Neural cell (in vitro differentiated cells): ENCODE measurements around the gene PCCA. TPM values are rescaled to one million over a fixed set of nuclear protein-coding genes. Genes with fewer than 3 reads are reported as not detected.

Source experiments
- H2AFZ ChIP-seq: fragments of 200-600, 300-800 bp; sonication (generic), shearing (Covaris generic); 2 replicates; pipeline ENCODE4 v1.6.0; 2014; ENCODE audit warnings: low read depth, mild to moderate bottlenecking, antibody characterized with exemption, low read length, moderate library complexity
- H3F3A ChIP-seq: fragments of 200-600 bp; shearing (Covaris generic); 2 replicates; pipeline ENCODE4 v1.6.1; 2016; ENCODE audit warnings: mild to moderate bottlenecking, moderate library complexity, mixed read lengths, antibody characterized with exemption, low read length; ENCODE audit not compliant: insufficient read depth, poor library complexity, severe bottlenecking
- H3K27ac ChIP-seq: fragments of 200-600, 300-800 bp; sonication (generic), shearing (Covaris generic); 2 replicates; pipeline ENCODE4 v1.5.1; 2014; ENCODE audit warnings: mild to moderate bottlenecking, low read length, moderate library complexity
- H3K27me3 ChIP-seq: fragments of 300-800, 200-600 bp; sonication (generic), shearing (Covaris generic); 2 replicates; pipeline ENCODE4 v1.6.0; 2014; ENCODE audit warnings: mild to moderate bottlenecking, low read depth, low read length, moderate library complexity; ENCODE audit not compliant: insufficient read depth
- H3K36me3 ChIP-seq: fragments of 300-800, 200-600 bp; sonication (generic), shearing (Covaris generic); 2 replicates; pipeline ENCODE4 v1.5.1; 2014; ENCODE audit warnings: mild to moderate bottlenecking, antibody characterized with exemption, low read length, moderate library complexity; ENCODE audit not compliant: insufficient read depth
- H3K4me2 ChIP-seq: fragments of 300-800, 200-600 bp; sonication (generic), shearing (Covaris generic); 2 replicates; pipeline ENCODE4 v1.6.0; 2014; ENCODE audit warnings: mild to moderate bottlenecking, low read length
- H3K4me3 ChIP-seq: fragments of 300-800, 200-600 bp; sonication (generic), shearing (Covaris generic); 2 replicates; pipeline ENCODE4 v1.5.1; 2014; ENCODE audit warnings: mild to moderate bottlenecking, low read length, moderate library complexity
- H3K79me2 ChIP-seq: fragments of 200-600 bp; shearing (Covaris generic); replicated peaks from 2 replicates; pipeline ENCODE4 v1.6.0; 2014; ENCODE audit warnings: mild to moderate bottlenecking, low read length, moderate library complexity; ENCODE audit not compliant: insufficient read depth
- H3K9ac ChIP-seq: fragments of 300-800, 200-600 bp; sonication (generic), shearing (Covaris generic); 2 replicates; pipeline ENCODE4 v1.6.1; 2016; ENCODE audit warnings: mild to moderate bottlenecking, low read length, mixed read lengths
- H3K9me2 ChIP-seq: fragments of 200-600 bp; shearing (Covaris generic); 2 replicates; pipeline ENCODE4 v1.6.1; 2016; ENCODE audit warnings: mild to moderate bottlenecking, low read length, mixed read lengths; ENCODE audit not compliant: insufficient read depth
- H3K9me3 ChIP-seq: fragments of 200-600, 300-800 bp; sonication (generic), shearing (Covaris generic); 2 replicates; pipeline ENCODE4 v1.6.1; 2016; ENCODE audit warnings: mild to moderate bottlenecking, mixed run types, low read length, moderate library complexity, mixed read lengths
- H4K20me1 ChIP-seq: fragments of 200-600 bp; shearing (Covaris generic); 2 replicates; pipeline ENCODE4 v1.6.1; 2016; ENCODE audit warnings: mild to moderate bottlenecking, mixed run types; ENCODE audit not compliant: insufficient read depth
- CTCF ChIP-seq: fragments of 450-650 bp; IDR thresholded peaks from 2 replicates; pipeline ENCODE4 v1.5.1; 2014; ENCODE audit warnings: antibody characterized with exemption, mild to moderate bottlenecking, moderate library complexity; ENCODE audit not compliant: poor library complexity, severe bottlenecking
- EP300 ChIP-seq: fragments of 450-650 bp; conservative IDR thresholded peaks from 2 replicates; pipeline ENCODE4 v1.6.1; 2014; ENCODE audit warnings: antibody characterized with exemption, mild to moderate bottlenecking, moderate library complexity; ENCODE audit not compliant: poor library complexity, severe bottlenecking
- EZH2 ChIP-seq: fragments of 200-600, 300-800 bp; shearing (Covaris generic), sonication (generic); IDR thresholded peaks from 2 replicates; pipeline ENCODE4 v1.6.1; 2014; ENCODE audit warnings: antibody characterized with exemption, low read length, borderline replicate concordance, mild to moderate bottlenecking; ENCODE audit not compliant: insufficient read depth, poor library complexity, severe bottlenecking
- MXI1 ChIP-seq: fragments of 450-650 bp; conservative IDR thresholded peaks from 2 replicates; pipeline ENCODE4 v1.6.1; 2014; ENCODE audit warnings: antibody characterized with exemption, mild to moderate bottlenecking; ENCODE audit not compliant: poor library complexity, severe bottlenecking
- POLR2AphosphoS5 ChIP-seq: IDR thresholded peaks from 2 replicates; pipeline ENCODE4 v1.6.1; 2012
- RAD21 ChIP-seq: fragments of 450-650 bp; conservative IDR thresholded peaks from 2 replicates; pipeline ENCODE4 v1.6.1; 2014; ENCODE audit warnings: antibody characterized with exemption, mild to moderate bottlenecking, moderate library complexity
- SMC3 ChIP-seq: fragments of 450-650 bp; conservative IDR thresholded peaks from 2 replicates; pipeline ENCODE4 v1.6.1; 2014; ENCODE audit warnings: antibody characterized with exemption, mild to moderate bottlenecking, moderate library complexity; ENCODE audit not compliant: poor library complexity
- TAF1 ChIP-seq: IDR thresholded peaks from 2 replicates; pipeline ENCODE4 v1.6.1; 2012; ENCODE audit warnings: low read depth
- polyA plus RNA-seq: library from polyadenylated mRNA; depleted of rRNA; stranded (reverse); fragments of >200 nt; gene quantifications from 2 replicates; pipeline ENCODE4 v1.2.3, GENCODE V29; 2014
- TF ChIP-seq, protein P1 (sequence below): IDR thresholded peaks from 2 replicates; pipeline ENCODE4 v1.6.1; 2012; ENCODE audit warnings: borderline replicate concordance

The PCCA gene
- polyA plus RNA-seq, 1 donor from 2014 or later = 17.0 TPM

DNA sequence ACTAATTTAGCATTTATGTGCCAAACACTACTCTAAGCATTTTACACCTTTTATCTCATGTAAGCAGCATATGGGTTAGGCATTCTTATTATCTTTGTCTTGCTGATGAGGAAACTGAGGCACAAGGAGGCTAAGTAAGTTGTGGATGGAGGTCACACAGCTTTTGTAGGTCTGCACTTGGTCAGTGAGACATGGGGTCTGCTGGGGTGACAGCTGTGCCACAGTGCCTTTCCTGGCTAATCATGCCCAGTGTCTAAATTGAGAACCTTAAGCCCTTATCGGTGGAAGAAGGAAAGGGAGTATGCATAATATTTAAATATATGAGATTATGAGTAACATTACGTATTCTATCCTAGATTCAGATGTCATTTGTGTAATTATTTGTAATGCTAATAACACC, 273.5 kb downstream of the PCCA start:
- Histone ChIP-seq H2AFZ (no peak overlapping the region), H3K9ac (no peak overlapping the region), H3K79me2 (no peaks in the 10 kb centered on the region), H3K4me2 (no peak overlapping the region), H3K27ac (no peak overlapping the region), H3K36me3 (no peaks in the 10 kb centered on the region), H3K4me3 (no peak overlapping the region), H4K20me1 (no peaks in the 10 kb centered on the region), H3K27me3 (no peaks in the 10 kb centered on the region), H3F3A (no peaks in the 10 kb centered on the region), H3K9me3 (no peaks in the 10 kb centered on the region), H3K9me2 (no peaks in the 10 kb centered on the region)
- TF ChIP-seq SMC3 (no peak), TAF1 (no peak), CTCF (no peak), POLR2AphosphoS5 (no peak), RAD21 (no peak), MXI1 (no peak), EP300 (no peak), EZH2 (no peak)
- TF ChIP-seq, protein P1, sequence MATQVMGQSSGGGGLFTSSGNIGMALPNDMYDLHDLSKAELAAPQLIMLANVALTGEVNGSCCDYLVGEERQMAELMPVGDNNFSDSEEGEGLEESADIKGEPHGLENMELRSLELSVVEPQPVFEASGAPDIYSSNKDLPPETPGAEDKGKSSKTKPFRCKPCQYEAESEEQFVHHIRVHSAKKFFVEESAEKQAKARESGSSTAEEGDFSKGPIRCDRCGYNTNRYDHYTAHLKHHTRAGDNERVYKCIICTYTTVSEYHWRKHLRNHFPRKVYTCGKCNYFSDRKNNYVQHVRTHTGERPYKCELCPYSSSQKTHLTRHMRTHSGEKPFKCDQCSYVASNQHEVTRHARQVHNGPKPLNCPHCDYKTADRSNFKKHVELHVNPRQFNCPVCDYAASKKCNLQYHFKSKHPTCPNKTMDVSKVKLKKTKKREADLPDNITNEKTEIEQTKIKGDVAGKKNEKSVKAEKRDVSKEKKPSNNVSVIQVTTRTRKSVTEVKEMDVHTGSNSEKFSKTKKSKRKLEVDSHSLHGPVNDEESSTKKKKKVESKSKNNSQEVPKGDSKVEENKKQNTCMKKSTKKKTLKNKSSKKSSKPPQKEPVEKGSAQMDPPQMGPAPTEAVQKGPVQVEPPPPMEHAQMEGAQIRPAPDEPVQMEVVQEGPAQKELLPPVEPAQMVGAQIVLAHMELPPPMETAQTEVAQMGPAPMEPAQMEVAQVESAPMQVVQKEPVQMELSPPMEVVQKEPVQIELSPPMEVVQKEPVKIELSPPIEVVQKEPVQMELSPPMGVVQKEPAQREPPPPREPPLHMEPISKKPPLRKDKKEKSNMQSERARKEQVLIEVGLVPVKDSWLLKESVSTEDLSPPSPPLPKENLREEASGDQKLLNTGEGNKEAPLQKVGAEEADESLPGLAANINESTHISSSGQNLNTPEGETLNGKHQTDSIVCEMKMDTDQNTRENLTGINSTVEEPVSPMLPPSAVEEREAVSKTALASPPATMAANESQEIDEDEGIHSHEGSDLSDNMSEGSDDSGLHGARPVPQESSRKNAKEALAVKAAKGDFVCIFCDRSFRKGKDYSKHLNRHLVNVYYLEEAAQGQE = no peak

- H2AFZ ChIP-seq = no peak overlapping the region
- H3K9me3 ChIP-seq = no peaks in the 10 kb centered on the region
- no peaks in the 10 kb centered on the region for H3F3A ChIP-seq
- H3K4me3 ChIP-seq = no peak overlapping the region
- H3K79me2 ChIP-seq = no peaks in the 10 kb centered on the region
- no peak overlapping the region for H3K4me2 ChIP-seq
- H3K36me3 ChIP-seq = no peaks in the 10 kb centered on the region
- H3K27me3 ChIP-seq = no peaks in the 10 kb centered on the region
- no peaks in the 10 kb centered on the region for H3K9me2 ChIP-seq
- no peak overlapping the region for H3K9ac ChIP-seq
- TF ChIP-seq EZH2 (no peak), SMC3 (no peak), RAD21 (no peak), CTCF (no peak)
- H3K27ac ChIP-seq = no peak overlapping the region
- no peaks in the 10 kb centered on the region for H4K20me1 ChIP-seq
Observed at GRCh38 chr13:100362781-100363180, 273.9 kb downstream of the PCCA start.
